AG04450 (cell line): ENCODE data around the gene GPRIN2. TPM values are rescaled to one million over a fixed set of nuclear protein-coding genes. Genes with fewer than 3 reads are reported as not detected.
A peak's percentile ranks its signal among the peaks of the same experiment; 100 is the strongest.
"Not testable (repeated sequence)": the region's sequence is repeated elsewhere in the genome, so short reads cannot be mapped to it uniquely, and the experiment has no call there.

ENCODE experiments used
- CTCF ChIA-PET: fragments of 300-600, 350-600 bp; formaldehyde crosslinking; extraction: SDS; loops from one replicate; lab custom pipeline; 2022; ENCODE audit warnings: antibody characterized with exemption, inconsistent platforms; lab: Charles Lee
- POLR2A ChIA-PET: fragments of 350-600 bp; formaldehyde crosslinking; extraction: SDS; loops from one replicate; lab custom pipeline; 2021; ENCODE audit warnings: antibody characterized with exemption, inconsistent platforms; lab: Yijun Ruan, JAX
- DNase-seq: peaks from one replicate; pipeline ENCODE4 v3.0.0-alpha.2; 2011; ENCODE audit warnings: low read depth, low spot score
- H3K27ac ChIP-seq: one replicate; pipeline ENCODE4 v1.5.1; 2012; ENCODE audit warnings: low read depth, low read length, control low read depth
- H3K27me3 ChIP-seq: one replicate; pipeline ENCODE4 v1.6.0; 2012; ENCODE audit warnings: low read length; ENCODE audit not compliant: control insufficient read depth, insufficient read depth
- H3K4me3 ChIP-seq: 2 replicates; pipeline ENCODE4 v1.5.1; 2011; ENCODE audit warnings: mild to moderate bottlenecking, low read depth, low read length, control low read depth
- H3K9me3 ChIP-seq: 2 replicates; pipeline ENCODE4 v1.5.1; 2012; ENCODE audit warnings: low read length; ENCODE audit not compliant: control insufficient read depth, insufficient read depth
- CTCF ChIP-seq: IDR thresholded peaks from 2 replicates; pipeline ENCODE4 v1.5.1; 2011; ENCODE audit warnings: low read depth, low read length, control low read depth, inconsistent platforms
- polyA minus RNA-seq: library from RNA; depleted of rRNA, polyadenylated mRNA; stranded (reverse); fragments of >200 nt; gene quantifications from 2 replicates; pipeline ENCODE4 v1.2.3, GENCODE V29; 2011; rRNA and poly(A)+ RNA removed
- polyA plus RNA-seq: library from polyadenylated mRNA; depleted of rRNA; stranded (reverse); fragments of >200 nt; gene quantifications from 2 replicates; pipeline ENCODE4 v1.2.3, GENCODE V29; 2011; rRNA removed

The GPRIN2 gene
- polyA plus RNA-seq (not detected in 2 replicates), polyA minus RNA-seq (not detected in 2 replicates)

GRCh38 chr10:46556515-46557318 lies at the start of gene GPRIN2:
GPRIN2 (minus strand) TSS chr10:46556658; CDS start chr10:46550736, 5,922 bp downstream.
- POLR2A ChIA-PET: interaction anchor here (1.0 kb wide), 1 partner anchor 40 kb away, joined by 3 read pairs; no protein-coding TSS in a partner anchor
- Histone ChIP-seq H3K9me3 (peaks cover 13% of the 10 kb centered on the region), H3K4me3 (peak within 1 kb of the TSS; percentile 35; the same call in 1 of the 2 replicates), H3K27me3 (peaks cover 83% of the 10 kb centered on the region), H3K27ac (no peak within 1 kb of the TSS)
- DNase-seq: no peak
- CTCF ChIA-PET: no interaction called here
- no peak for TF ChIP-seq CTCF

DNA sequence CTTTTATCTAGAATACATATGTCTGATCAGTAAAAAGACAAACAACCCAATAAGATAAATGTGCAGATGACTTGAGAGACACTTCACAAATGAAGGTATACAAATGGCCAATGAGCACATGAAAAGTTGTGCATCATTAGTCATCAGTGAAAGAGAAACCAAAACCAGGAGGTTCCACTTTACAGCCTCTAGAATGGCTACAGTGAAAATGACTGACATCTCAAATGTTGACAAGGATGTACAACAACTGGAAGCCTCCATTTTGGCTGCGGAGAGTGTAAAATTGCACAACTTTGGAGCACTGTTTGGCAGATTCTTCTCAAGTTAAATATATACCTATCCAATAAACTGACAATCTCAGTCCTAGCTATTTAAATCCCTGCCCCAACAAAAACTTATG lies 44.1 kb upstream of the GPRIN2 start:
- H3K27me3 ChIP-seq, H3K9me3 ChIP-seq, H3K27ac ChIP-seq, DNase-seq, POLR2A ChIA-PET, CTCF ChIA-PET, H3K4me3 ChIP-seq: not testable (repeated sequence)

- CTCF ChIA-PET, H3K27ac ChIP-seq, H3K9me3 ChIP-seq, H3K27me3 ChIP-seq, POLR2A ChIA-PET, DNase-seq: not testable (repeated sequence)
- H3K4me3 ChIP-seq: peak overlapping the region; percentile 27; the same call in 1 of the 2 replicates
Measured at GRCh38 chr10:46597616-46598246, 41.3 kb upstream of the GPRIN2 start.

GRCh38 chr10:46596570-46596969 lies 40.1 kb upstream of the GPRIN2 start:
- CTCF ChIA-PET, H3K4me3 ChIP-seq, H3K27ac ChIP-seq, DNase-seq, H3K9me3 ChIP-seq, H3K27me3 ChIP-seq, POLR2A ChIA-PET: not testable (repeated sequence)

- H3K27ac ChIP-seq, POLR2A ChIA-PET, H3K4me3 ChIP-seq, H3K9me3 ChIP-seq, H3K27me3 ChIP-seq, CTCF ChIA-PET, DNase-seq: not testable (repeated sequence)
Measured at GRCh38 chr10:46594453-46595063, 38.1 kb upstream of the GPRIN2 start.

GRCh38 chr10:46593307-46593706 lies 36.8 kb upstream of the GPRIN2 start:
- H3K4me3 ChIP-seq, H3K9me3 ChIP-seq, H3K27me3 ChIP-seq, POLR2A ChIA-PET, H3K27ac ChIP-seq, CTCF ChIA-PET, DNase-seq: not testable (repeated sequence)

DNA sequence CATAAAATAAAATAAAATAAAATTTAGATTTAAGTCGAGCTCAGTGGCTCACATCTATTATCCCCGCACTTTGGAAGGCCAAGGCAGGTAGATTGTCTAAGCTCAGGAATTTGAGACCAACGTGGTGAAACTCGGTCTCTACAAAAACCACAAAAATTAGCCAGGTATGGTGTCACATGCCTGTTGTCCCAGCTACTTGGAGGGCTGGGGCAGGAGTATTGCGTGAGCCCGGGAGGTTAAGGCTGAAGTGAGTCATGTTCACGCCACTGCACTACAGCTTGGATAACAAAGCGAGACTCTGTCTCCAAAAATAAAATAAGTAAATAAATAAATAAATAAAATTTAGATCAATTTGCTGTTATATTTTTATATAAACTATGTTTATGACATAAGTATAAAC lies 34.6 kb upstream of the GPRIN2 start:
- DNase-seq, H3K4me3 ChIP-seq, H3K27me3 ChIP-seq, POLR2A ChIA-PET, CTCF ChIA-PET, H3K9me3 ChIP-seq, H3K27ac ChIP-seq: not testable (repeated sequence)

- H3K9me3 ChIP-seq, CTCF ChIA-PET, H3K27ac ChIP-seq, POLR2A ChIA-PET, H3K27me3 ChIP-seq, H3K4me3 ChIP-seq, DNase-seq: not testable (repeated sequence)
Measured at GRCh38 chr10:46589589-46589988, 33.1 kb upstream of the GPRIN2 start.

DNA sequence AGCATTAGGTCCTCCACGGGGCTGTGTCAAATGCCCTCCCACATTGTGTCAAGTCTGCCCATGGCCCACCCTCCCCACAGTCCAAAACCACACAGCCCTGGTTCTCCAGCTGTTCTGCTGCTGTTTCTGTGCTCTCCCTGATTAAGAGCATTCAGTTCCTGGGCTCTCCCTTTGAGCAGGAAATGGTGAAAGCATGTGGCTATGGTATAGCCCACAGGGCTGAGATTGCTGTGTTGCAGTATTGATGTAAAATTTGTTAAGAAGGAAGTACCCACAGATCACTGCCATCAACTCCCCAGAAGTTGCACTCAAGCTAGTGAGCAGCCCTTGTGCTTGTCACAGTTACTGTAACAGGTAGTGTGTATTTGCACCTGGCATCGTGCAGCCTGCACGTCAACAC lies 31.8 kb upstream of the GPRIN2 start:
- H3K9me3 ChIP-seq, CTCF ChIA-PET, POLR2A ChIA-PET, H3K27ac ChIP-seq, H3K27me3 ChIP-seq, DNase-seq, H3K4me3 ChIP-seq: not testable (repeated sequence)

DNA sequence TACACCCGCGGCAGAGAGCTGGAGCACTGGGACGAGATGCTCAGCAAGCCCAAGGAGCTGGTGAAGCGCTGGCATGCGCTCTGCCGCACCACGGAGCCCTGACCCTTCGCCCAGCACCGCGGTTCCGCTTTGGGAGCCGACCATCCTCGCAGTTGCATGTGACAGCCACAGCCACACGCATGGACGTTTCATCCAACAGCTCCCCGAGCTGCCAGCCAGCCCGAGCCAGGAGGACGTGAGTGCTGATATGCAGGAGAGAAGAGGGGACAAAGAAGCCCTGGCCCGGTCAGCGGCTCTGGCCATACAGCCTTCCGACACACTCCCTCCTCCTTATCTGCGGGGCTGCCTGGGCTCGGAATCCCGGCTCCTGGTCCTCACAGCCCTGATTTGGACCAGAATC lies 31.1 kb upstream of the GPRIN2 start:
- H3K27me3 ChIP-seq, H3K4me3 ChIP-seq, H3K9me3 ChIP-seq, POLR2A ChIA-PET, H3K27ac ChIP-seq, CTCF ChIA-PET, DNase-seq: not testable (repeated sequence)

DNA sequence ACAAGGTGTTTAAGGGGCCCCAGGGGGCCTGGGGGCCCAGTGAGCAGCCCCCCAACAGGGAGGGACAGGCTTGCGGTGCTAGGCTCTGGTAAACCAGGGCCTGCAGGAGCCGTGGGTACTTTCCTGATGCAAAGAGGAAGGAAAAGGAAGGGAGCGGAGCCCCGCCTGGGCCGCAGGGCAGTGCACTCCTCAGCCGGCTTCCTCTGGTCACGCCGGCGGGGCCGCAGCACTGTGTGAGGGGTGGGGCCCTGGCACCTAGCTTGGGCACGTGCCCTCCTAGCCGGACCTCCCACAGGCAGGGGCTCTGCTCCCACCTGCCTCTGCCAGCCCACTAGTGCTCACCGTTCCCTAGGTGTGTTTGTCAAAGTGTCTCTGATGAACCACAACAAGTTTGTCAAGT lies 28.8 kb upstream of the GPRIN2 start:
- H3K4me3 ChIP-seq, H3K9me3 ChIP-seq, H3K27me3 ChIP-seq, H3K27ac ChIP-seq, POLR2A ChIA-PET, DNase-seq, CTCF ChIA-PET: not testable (repeated sequence)
